Hepatocyte (in vitro differentiated cells): ENCODE data around the gene RASSF7.

ENCODE experiments used
- EZH2 ChIP-seq: fragments of 200-600 bp; sonication (generic); IDR thresholded peaks from 2 replicates; pipeline ENCODE4 v1.6.1; 2016; ENCODE audit warnings: antibody characterized with exemption, mild to moderate bottlenecking, borderline replicate concordance
- TF ChIP-seq, protein P1 (sequence below): fragments of 200-600 bp; sonication (generic); IDR thresholded peaks from 2 replicates; pipeline ENCODE4 v1.5.1; 2016; ENCODE audit warnings: antibody characterized with exemption, mild to moderate bottlenecking; ENCODE audit not compliant: poor library complexity

DNA sequence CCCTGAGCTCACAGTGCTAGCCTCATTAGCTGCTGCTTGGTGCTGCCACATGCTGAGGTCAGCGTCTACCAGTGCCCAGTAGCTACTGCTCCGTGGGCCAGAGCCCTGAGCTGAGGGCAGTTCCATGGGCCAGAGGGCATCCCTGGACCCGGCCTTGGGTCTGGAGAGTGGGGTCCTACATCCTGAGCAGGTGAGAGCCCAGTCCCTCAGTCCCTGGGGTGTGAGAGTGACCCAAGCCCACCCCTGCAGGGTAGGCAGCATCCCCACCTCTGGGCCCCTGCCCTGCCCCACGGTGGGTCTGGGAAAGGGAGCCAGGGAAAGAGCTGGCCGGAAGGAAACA, 10.1 kb upstream of the RASSF7 start:
- TF ChIP-seq, protein P1, sequence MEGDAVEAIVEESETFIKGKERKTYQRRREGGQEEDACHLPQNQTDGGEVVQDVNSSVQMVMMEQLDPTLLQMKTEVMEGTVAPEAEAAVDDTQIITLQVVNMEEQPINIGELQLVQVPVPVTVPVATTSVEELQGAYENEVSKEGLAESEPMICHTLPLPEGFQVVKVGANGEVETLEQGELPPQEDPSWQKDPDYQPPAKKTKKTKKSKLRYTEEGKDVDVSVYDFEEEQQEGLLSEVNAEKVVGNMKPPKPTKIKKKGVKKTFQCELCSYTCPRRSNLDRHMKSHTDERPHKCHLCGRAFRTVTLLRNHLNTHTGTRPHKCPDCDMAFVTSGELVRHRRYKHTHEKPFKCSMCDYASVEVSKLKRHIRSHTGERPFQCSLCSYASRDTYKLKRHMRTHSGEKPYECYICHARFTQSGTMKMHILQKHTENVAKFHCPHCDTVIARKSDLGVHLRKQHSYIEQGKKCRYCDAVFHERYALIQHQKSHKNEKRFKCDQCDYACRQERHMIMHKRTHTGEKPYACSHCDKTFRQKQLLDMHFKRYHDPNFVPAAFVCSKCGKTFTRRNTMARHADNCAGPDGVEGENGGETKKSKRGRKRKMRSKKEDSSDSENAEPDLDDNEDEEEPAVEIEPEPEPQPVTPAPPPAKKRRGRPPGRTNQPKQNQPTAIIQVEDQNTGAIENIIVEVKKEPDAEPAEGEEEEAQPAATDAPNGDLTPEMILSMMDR, result no peak
- TF ChIP-seq EZH2, result no peak
